HG03139 (cell line): ENCODE results near the gene ZFYVE1.

Experiments used
- ATAC-seq: cut with Tn5 transposase; IDR thresholded peaks from one replicate; pipeline ENCODE4 v1.9.1; 2021; ENCODE audit not compliant: unreplicated experiment

Gene ZFYVE1

DNA sequence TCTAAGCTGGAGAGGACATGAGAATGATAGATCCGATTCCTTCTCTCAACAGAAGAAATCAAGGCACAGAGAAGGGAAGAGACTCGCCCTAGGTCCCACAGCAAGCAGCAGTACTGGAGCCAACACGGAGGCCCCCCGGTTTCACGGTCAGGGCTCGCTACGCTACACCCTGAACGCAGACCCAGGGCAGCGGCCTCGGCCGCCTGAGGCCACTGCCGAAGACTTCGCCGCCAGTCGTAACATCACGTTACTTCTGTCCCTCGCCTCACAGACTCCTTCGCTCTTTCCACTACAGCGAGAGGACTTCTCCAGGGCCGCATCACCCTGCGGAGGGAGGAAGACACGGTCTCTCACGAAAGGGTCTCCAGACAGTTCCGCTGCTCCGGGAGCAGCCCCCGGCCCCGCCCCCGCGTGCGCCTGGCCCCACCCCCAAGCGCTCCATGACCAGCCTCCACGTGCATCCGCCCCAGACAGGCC lies 101.1 kb downstream of the ZFYVE1 start:
- peak; percentile 16 for ATAC-seq

DNA sequence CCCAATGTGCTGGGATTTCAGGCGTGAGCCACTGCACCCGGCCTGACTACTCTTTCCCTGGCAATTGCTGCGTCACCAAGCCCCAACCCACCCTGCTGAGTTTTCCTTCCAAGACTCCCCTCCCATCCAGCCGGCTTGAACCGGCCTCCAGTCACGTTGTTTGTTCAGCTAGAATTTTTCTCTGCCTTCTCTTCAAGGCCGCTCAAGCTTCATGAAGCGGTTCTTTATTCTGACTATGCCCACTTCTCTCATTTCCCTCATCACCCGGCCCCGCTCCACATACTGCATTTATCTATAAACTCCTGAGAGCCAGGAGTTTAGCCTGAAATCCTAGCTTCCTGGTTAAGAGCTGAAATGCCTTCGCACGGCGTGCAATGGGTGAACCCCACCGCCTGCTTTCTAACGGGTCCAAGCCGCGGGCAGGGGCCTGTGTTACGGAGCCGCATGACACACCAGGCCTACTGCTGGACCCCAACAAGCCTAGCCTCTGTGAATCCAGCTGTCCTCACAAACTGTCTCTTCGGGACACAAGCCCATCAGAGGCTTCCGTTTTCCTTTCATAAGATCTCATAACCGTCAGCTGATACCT lies 101.6 kb downstream of the ZFYVE1 start:
- ATAC-seq: no peak

DNA sequence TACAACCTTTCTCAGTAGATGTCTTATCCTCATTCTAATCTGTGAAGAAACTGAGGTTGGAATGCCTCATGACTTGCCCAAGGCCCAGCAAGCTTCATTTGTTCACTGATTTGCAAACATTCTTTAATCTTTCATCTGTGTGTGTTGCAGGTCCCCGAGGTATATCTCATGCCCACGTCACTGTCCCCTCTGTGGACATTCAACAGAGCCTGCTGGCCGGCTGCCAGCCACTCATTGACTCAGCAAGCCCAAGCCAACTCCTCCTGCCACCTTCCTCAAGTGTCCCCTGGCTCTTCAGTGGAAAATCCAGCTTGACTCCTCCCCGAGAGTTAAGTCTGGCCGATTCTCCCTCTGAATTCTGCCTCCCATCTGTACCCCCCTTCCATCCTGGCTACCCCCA lies 102.6 kb downstream of the ZFYVE1 start:
- no peak for ATAC-seq

DNA sequence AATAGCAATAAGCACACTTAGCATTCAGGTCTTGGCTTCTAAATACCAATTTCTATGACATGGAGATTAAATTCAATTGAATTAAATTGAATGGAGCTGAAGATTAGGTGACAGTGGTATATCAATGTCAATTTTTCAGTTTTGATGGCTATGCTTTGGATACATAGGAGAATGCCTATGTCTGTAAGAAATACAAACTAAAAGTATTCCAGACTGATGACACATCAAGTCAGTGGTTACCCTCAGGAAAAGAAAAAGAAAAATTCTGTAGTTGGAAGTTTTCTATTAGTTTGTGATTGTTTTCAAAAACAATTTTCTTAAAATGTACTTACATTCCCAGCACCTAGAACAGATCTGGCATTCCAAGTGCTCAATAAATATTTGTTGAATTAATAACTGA lies 105.5 kb downstream of the ZFYVE1 start:
- ATAC-seq: no peak

DNA sequence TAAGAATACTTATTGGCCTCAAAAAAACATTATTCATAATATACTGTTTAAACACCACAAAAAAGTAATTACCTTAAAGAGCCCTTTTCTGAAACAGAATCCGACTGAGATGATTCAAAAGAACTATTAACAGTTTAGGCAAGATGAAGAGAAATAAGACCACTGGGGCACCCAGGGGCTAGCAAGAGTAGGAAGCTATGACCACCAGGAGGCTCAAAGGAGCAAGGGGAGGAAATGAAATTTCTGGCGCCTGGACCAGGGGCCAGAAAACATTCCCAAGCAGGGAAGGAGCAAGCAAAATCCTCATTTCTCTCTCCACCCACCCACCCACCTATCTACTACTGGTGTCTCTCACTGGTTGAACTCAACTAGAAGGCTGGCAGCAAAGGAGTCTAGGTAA lies 106.9 kb downstream of the ZFYVE1 start:
- no peak for ATAC-seq
